ENCODE data around the gene GART.

GRCh38 chr21:33514229-33514628 lies 27.7 kb downstream of the GART start:
- TF ChIP-seq CTCF (conservative IDR thresholded peaks at IDR 0.05 in 1 of 2, IDR thresholded peaks at IDR 0.05 in 1 of 2; ENCODE audit: extremely low read depth in 1 of 2, insufficient read depth in 1 of 2, low read depth in 1 of 2, low read length in 2 of 2), result no peak
- TF ChIP-seq EZH2 (IDR thresholded peaks at IDR 0.05; ENCODE audit: borderline replicate concordance, low read length), result no peak
